Progenitor cell of endocrine pancreas (in vitro differentiated cells): ENCODE measurements around the gene FAIM2. TPM values are rescaled to one million over a fixed set of nuclear protein-coding genes. Genes with fewer than 3 reads are reported as not detected.

ENCODE experiments used
- DNase-seq: peaks from one replicate; pipeline ENCODE4 v3.0.0; 2021; ENCODE audit warnings: low spot score; ENCODE audit not compliant: unreplicated experiment
- H3K27ac Mint-ChIP-seq: 2 replicates; pipeline ENCODE4 v1.8.0; 2021; ENCODE audit warnings: mild to moderate bottlenecking, moderate library complexity, mixed read lengths
- H3K27me3 Mint-ChIP-seq: 2 replicates; pipeline ENCODE4 v1.8.0; 2021; ENCODE audit warnings: mixed read lengths
- H3K36me3 Mint-ChIP-seq: 2 replicates; pipeline ENCODE4 v1.8.0; 2022; ENCODE audit warnings: mixed read lengths; ENCODE audit not compliant: insufficient read depth
- H3K4me1 Mint-ChIP-seq: 2 replicates; pipeline ENCODE4 v1.8.0; 2021; ENCODE audit warnings: low read depth, mixed read lengths
- H3K4me3 Mint-ChIP-seq: 2 replicates; pipeline ENCODE4 v1.8.0; 2021; ENCODE audit warnings: low read depth, mild to moderate bottlenecking, moderate library complexity, mixed read lengths
- H3K9me3 Mint-ChIP-seq: 2 replicates; pipeline ENCODE4 v1.8.0; 2021; ENCODE audit warnings: low read depth, mixed read lengths
- total RNA-seq: library from RNA; stranded (reverse); gene quantifications from 2 replicates; pipeline ENCODE4 v1.2.1, GENCODE V29; 2021
- TF ChIP-seq, protein P1 (sequence below): fragments of 200-600 bp; sonication (generic); IDR thresholded peaks from one replicate; pipeline ENCODE4 v1.5.0; 2021; ENCODE audit warnings: antibody characterized with exemption, mild to moderate bottlenecking; ENCODE audit not compliant: unreplicated experiment

FAIM2 gene
- total RNA-seq, 1 donor from 2014 or later = not detected

DNA sequence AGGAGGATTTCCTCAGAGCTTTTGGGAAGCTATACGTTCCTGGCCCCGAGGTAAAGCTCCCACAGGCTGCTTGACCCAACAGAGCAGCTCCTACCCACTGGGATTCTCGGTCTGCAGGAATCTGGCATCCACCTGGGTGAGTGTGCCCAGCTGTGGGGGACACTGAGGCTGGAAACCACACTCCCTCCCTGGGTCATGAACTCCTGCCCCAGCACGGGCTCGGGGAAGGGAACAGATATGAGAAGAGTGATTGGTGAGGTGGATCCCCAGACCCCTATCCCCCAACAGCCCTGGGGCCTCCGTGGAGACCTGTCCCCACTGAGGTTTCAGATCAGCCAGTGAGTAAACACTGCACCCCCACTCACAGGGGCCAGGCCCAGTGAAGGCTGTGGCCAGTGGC is 3.3 kb downstream of the FAIM2 start:
- no peaks in the 10 kb centered on the region for H3K4me1 Mint-ChIP-seq
- H3K27ac Mint-ChIP-seq = no peak overlapping the region
- H3K9me3 Mint-ChIP-seq = no peaks in the 10 kb centered on the region
- TF ChIP-seq, protein P1, sequence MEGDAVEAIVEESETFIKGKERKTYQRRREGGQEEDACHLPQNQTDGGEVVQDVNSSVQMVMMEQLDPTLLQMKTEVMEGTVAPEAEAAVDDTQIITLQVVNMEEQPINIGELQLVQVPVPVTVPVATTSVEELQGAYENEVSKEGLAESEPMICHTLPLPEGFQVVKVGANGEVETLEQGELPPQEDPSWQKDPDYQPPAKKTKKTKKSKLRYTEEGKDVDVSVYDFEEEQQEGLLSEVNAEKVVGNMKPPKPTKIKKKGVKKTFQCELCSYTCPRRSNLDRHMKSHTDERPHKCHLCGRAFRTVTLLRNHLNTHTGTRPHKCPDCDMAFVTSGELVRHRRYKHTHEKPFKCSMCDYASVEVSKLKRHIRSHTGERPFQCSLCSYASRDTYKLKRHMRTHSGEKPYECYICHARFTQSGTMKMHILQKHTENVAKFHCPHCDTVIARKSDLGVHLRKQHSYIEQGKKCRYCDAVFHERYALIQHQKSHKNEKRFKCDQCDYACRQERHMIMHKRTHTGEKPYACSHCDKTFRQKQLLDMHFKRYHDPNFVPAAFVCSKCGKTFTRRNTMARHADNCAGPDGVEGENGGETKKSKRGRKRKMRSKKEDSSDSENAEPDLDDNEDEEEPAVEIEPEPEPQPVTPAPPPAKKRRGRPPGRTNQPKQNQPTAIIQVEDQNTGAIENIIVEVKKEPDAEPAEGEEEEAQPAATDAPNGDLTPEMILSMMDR = no peak
- DNase-seq = no peak
- peaks cover 57% of the 10 kb centered on the region for H3K27me3 Mint-ChIP-seq
- H3K4me3 Mint-ChIP-seq = no peak overlapping the region
- no peaks in the 10 kb centered on the region for H3K36me3 Mint-ChIP-seq

- TF ChIP-seq, protein P1 = no peak
- no peak overlapping the region for H3K4me3 Mint-ChIP-seq
- no peak for DNase-seq
- no peaks in the 10 kb centered on the region for H3K4me1 Mint-ChIP-seq
- peak overlapping the region; percentile 73 for H3K27ac Mint-ChIP-seq
- H3K27me3 Mint-ChIP-seq = peaks cover 56% of the 10 kb centered on the region
- H3K9me3 Mint-ChIP-seq = no peaks in the 10 kb centered on the region
- H3K36me3 Mint-ChIP-seq = no peaks in the 10 kb centered on the region
Measured at GRCh38 chr12:49899921-49900320, 3.8 kb downstream of the FAIM2 start.

DNA sequence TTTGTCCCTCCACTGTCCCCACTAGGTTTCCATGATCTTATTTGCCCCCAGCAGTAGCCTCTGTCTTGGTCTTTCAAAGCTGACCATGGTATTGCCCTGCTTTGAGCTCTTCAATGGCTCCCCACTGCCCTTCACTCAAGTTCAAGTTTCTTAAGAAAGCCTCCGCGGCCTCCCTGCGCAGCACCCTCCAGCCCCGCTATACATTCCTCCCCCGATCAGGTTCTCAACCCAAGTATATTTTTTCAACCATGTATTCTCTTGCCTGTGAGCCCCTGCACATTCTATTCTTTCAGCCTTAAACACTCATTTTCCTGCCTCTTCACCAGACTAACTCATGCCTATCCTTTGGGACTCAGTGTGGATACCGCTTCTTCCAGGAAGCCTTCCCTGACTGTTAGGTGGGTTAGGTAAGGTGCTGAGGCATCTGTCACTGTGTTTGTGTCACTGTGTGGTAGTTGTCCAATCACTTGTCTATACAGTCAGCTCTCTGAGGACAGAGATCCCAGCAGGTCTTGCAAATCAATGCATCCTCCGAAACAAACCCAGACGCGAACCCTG is 4.3 kb downstream of the FAIM2 start:
- H3K27me3 Mint-ChIP-seq = peaks cover 50% of the 10 kb centered on the region
- TF ChIP-seq, protein P1 = no peak
- H3K36me3 Mint-ChIP-seq = no peaks in the 10 kb centered on the region
- no peak overlapping the region for H3K4me3 Mint-ChIP-seq
- H3K4me1 Mint-ChIP-seq = peaks cover 4% of the 10 kb centered on the region
- peak overlapping the region; percentile 73 for H3K27ac Mint-ChIP-seq
- DNase-seq = no peak
- H3K9me3 Mint-ChIP-seq = no peaks in the 10 kb centered on the region

DNA sequence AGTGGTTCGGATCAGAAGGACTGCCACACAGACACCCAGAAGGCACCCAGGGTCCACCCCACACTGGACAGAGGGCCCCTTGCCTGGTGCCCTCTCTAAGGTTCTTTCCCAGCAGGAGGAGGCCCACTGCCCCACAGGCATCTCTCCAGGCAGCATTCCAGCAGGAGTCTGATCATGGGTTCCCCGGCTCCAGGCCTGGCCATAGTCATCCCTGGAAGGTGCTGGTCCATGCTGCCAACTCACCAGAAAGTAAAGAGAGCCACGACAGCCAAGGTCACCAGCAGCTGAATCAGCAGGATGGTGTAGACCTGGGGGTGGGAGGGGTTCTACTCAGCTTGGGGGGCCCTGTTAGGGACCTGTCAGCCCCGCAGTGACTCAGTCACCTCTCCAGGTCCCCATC is 6.4 kb downstream of the FAIM2 start:
- Mint-ChIP-seq H3K27me3 (peaks cover 42% of the 10 kb centered on the region), H3K9me3 (no peaks in the 10 kb centered on the region), H3K4me3 (no peak overlapping the region), H3K27ac (no peak overlapping the region), H3K36me3 (no peaks in the 10 kb centered on the region), H3K4me1 (peaks cover 9% of the 10 kb centered on the region)
- TF ChIP-seq, protein P1 = no peak
- no peak for DNase-seq

- TF ChIP-seq, protein P1 = no peak
- Mint-ChIP-seq H3K27me3 (peaks cover 33% of the 10 kb centered on the region), H3K9me3 (no peaks in the 10 kb centered on the region), H3K4me3 (no peak overlapping the region), H3K36me3 (no peaks in the 10 kb centered on the region), H3K27ac (no peak overlapping the region), H3K4me1 (peaks cover 11% of the 10 kb centered on the region)
- DNase-seq = no peak
Measured at GRCh38 chr12:49895773-49896172, 7.9 kb downstream of the FAIM2 start.
